CD14-positive monocyte (primary cell): Measurements from ENCODE around the gene AMPD3. TPM values are rescaled to one million over a fixed set of nuclear protein-coding genes. Genes with fewer than 3 reads are reported as not detected.

Source experiments
- DNase-seq, 3 donors: peaks; one replicate each; pipeline ENCODE4 v3.0.0-alpha.2; 2011 to 2022
- H2AFZ ChIP-seq: 2 replicates; pipeline ENCODE4 v1.6.0; 2012; ENCODE audit warnings: mild to moderate bottlenecking, low read depth, low read length, inconsistent platforms; ENCODE audit not compliant: insufficient read depth, poor library complexity, severe bottlenecking
- H3K27ac ChIP-seq, 2 donors: 1 replicate in 1 of 2; 2 replicates in 1 of 2; pipeline ENCODE4 v1.5.1; 2012 to 2013; ENCODE audit warnings: low read length in 2 of 2, control low read depth in 1 of 2, inconsistent platforms in 1 of 2, low read depth in 1 of 2, mild to moderate bottlenecking in 1 of 2
- H3K27me3 ChIP-seq, 2 donors: one replicate each; pipeline versions ENCODE4 v1.6.0 to v1.6.1; 2011 to 2013; ENCODE audit warnings: low read length in 2 of 2; ENCODE audit not compliant: control insufficient read depth in 2 of 2, insufficient read depth in 2 of 2
- H3K36me3 ChIP-seq, 2 donors: replicated peaks in 1 of 2; 1 replicate in 1 of 2; 2 replicates in 1 of 2; pipeline versions ENCODE4 v1.5.1 to v1.6.1; 2012 to 2013; ENCODE audit warnings: low read length in 2 of 2, control low read depth in 1 of 2, inconsistent platforms in 1 of 2, mild to moderate bottlenecking in 1 of 2; ENCODE audit not compliant: insufficient read depth in 2 of 2, control insufficient read depth in 1 of 2
- H3K4me1 ChIP-seq, 2 donors: 1 replicate in 1 of 2; 2 replicates in 1 of 2; pipeline versions ENCODE4 v1.5.1 to v1.6.1; 2012 to 2013; ENCODE audit warnings: low read length in 2 of 2, control low read depth in 1 of 2, inconsistent platforms in 1 of 2, mild to moderate bottlenecking in 1 of 2, moderate library complexity in 1 of 2; ENCODE audit not compliant: insufficient read depth in 2 of 2, control insufficient read depth in 1 of 2
- H3K4me2 ChIP-seq: replicated peaks from 2 replicates; pipeline ENCODE3; 2012; ENCODE audit warnings: low read length, moderate library complexity, mild to moderate bottlenecking; ENCODE audit not compliant: poor library complexity, severe bottlenecking; ENCODE audit errors: extremely low read depth
- H3K4me3 ChIP-seq, 3 experiments: fragments of 200-600 bp in 1 of 3; sonication (generic) in 1 of 3; replicated peaks in 1 of 3; 1 replicate in 2 of 3; 2 replicates in 1 of 3; pipeline ENCODE4 v1.5.1; 2011 to 2013; ENCODE audit warnings: low read length in 3 of 3, mild to moderate bottlenecking in 3 of 3, control low read depth in 2 of 3, low read depth in 2 of 3, inconsistent platforms in 1 of 3, moderate library complexity in 1 of 3
- H3K79me2 ChIP-seq: 2 replicates; pipeline ENCODE4 v1.6.0; 2012; ENCODE audit warnings: mild to moderate bottlenecking, control low read depth, inconsistent platforms, low read length, moderate library complexity; ENCODE audit not compliant: insufficient read depth
- H3K9ac ChIP-seq: 2 replicates; pipeline ENCODE4 v1.6.0; 2017; ENCODE audit warnings: low read length, mild to moderate bottlenecking; ENCODE audit not compliant: insufficient read depth, poor library complexity, severe bottlenecking
- H3K9me3 ChIP-seq, 2 donors: replicated peaks in 1 of 2; 1 replicate in 1 of 2; 2 replicates in 1 of 2; pipeline versions ENCODE4 v1.5.1 to v1.6.1; 2012 to 2013; ENCODE audit warnings: low read length in 2 of 2, control low read depth in 1 of 2; ENCODE audit not compliant: control insufficient read depth in 1 of 2, insufficient read depth in 1 of 2
- H4K20me1 ChIP-seq: 2 replicates; pipeline ENCODE4 v1.6.0; 2012; ENCODE audit warnings: mild to moderate bottlenecking, low read length, control low read depth, moderate library complexity; ENCODE audit not compliant: insufficient read depth
- H3K27ac Mint-ChIP-seq, 7 donors: one replicate each; pipeline ENCODE4 v1.8.0; 2020; ENCODE audit warnings: mild to moderate bottlenecking in 7 of 7, mixed read lengths in 7 of 7, moderate library complexity in 6 of 7, inconsistent platforms in 2 of 7
- H3K27me3 Mint-ChIP-seq, 3 donors: one replicate each; pipeline ENCODE4 v1.8.0; 2021 to 2022; ENCODE audit warnings: low read depth in 3 of 3, mild to moderate bottlenecking in 3 of 3, mixed read lengths in 3 of 3, moderate library complexity in 3 of 3, inconsistent platforms in 1 of 3
- H3K36me3 Mint-ChIP-seq, 2 donors: one replicate each; pipeline ENCODE4 v1.8.0; 2020; ENCODE audit warnings: mixed read lengths in 2 of 2, inconsistent platforms in 1 of 2, mild to moderate bottlenecking in 1 of 2
- H3K4me1 Mint-ChIP-seq: one replicate; pipeline ENCODE4 v1.8.0; 2020; ENCODE audit warnings: mild to moderate bottlenecking, mixed read lengths
- H3K4me3 Mint-ChIP-seq, 2 donors: one replicate each; pipeline ENCODE4 v1.8.0; 2020; ENCODE audit warnings: mild to moderate bottlenecking in 2 of 2, mixed read lengths in 2 of 2, moderate library complexity in 1 of 2
- H3K9me3 Mint-ChIP-seq, 7 donors: one replicate each; pipeline ENCODE4 v1.8.0; 2020 to 2022; ENCODE audit warnings: mixed read lengths in 7 of 7, mild to moderate bottlenecking in 6 of 7, moderate library complexity in 6 of 7, inconsistent platforms in 2 of 7
- CTCF ChIP-seq: fragments of 200-600 bp; IDR thresholded peaks from one replicate; pipeline ENCODE4 v1.8.0; 2022; ENCODE audit warnings: antibody characterized with exemption, mild to moderate bottlenecking
- WGBS: methylation state at CpG from one replicate; pipeline ENCODE4 v1.1.5; 2013; ENCODE audit warnings: missing lambda C conversion rate; ENCODE audit not compliant: insufficient coverage; 5-methylcytosine and 5-hydroxymethylcytosine counted together
- intact Hi-C, 2 donors: fragments of 100-400 bp; cut with micrococcal nuclease; formaldehyde crosslinking; loops; one replicate each; pipeline versions ENCODE4 v1.15.0 to v1.15.1; 2023
- polyA plus RNA-seq, 3 donors: library from polyadenylated mRNA; depleted of rRNA in 1 of 3; unstranded in 2 of 3; stranded (reverse) in 1 of 3; fragments of 300-500 nt in 2 of 3; fragments of >200 nt in 1 of 3; fragmentation: Illumina TruSeq in 2 of 3; gene quantifications; 1 replicate in 2 of 3; 2 replicates in 1 of 3; pipeline ENCODE4 v1.2.3, GENCODE V29; 2012 to 2021

Gene AMPD3
- polyA plus RNA-seq, 3 donors, result 10.5 to 24.3 (median 14.3) TPM

- peaks cover 47 to 50% of the 10 kb centered on the region in 2 donors for H3K4me1 ChIP-seq
- Mint-ChIP-seq H3K4me3 (no peak overlapping the region), H3K4me1 (peaks cover 47% of the 10 kb centered on the region), H3K27me3 (peaks cover 0 to 2% (median 0%) of the 10 kb centered on the region in 3 donors), H3K27ac (peak overlapping the region in 4 of 7 donors; percentile 1 to 84 (median 12)), H3K36me3 (peaks cover 49 to 50% of the 10 kb centered on the region in 2 donors), H3K9me3 (peaks cover 0 to 2% (median 0%) of the 10 kb centered on the region in 7 donors)
- intact Hi-C loops, result no loop called here
- 59% methylated on average over 4 of the region's 5 CpGs for WGBS
- no peaks in the 10 kb centered on the region for H3K27me3 ChIP-seq
- H3K27ac ChIP-seq, result no peak overlapping the region
- TF ChIP-seq CTCF, result no peak
- H4K20me1 ChIP-seq, result peaks cover 48% of the 10 kb centered on the region
- no peak overlapping the region for H3K4me3 ChIP-seq
- no peak for DNase-seq
- H3K9ac ChIP-seq, result no peak overlapping the region
- H3K4me2 ChIP-seq, result no peak overlapping the region
- H3K9me3 ChIP-seq, result no peaks in the 10 kb centered on the region
- no peak overlapping the region for H2AFZ ChIP-seq
- H3K36me3 ChIP-seq, result peaks cover 47 to 49% of the 10 kb centered on the region in 2 donors
- peaks cover 75% of the 10 kb centered on the region for H3K79me2 ChIP-seq
Measured at GRCh38 chr11:10460611-10461275, 5.7 kb downstream of the AMPD3 start.

DNA sequence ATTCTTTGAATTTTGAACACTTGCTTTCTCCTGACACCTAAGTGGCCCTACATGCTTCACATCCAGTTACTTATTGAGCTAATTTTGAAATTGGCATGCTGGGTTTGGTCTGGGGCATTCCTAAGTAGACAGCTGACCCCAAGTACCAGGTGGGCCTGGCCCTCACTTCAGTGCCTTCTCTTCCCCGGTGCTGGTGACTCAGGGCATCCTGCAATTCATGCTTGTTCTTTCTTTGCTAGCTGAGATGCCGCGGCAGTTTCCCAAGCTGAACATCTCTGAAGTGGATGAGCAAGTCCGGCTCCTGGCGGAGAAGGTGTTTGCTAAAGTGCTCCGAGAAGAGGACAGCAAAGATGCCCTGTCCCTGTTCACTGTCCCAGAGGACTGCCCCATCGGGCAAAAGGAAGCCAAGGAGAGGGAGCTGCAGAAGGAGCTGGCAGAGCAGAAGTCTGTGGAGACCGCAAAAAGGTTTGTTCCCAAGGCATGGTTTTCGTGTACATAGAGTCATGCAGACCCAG is 6.3 kb downstream of the AMPD3 start:
- 97% methylated on average over 7 of the region's 9 CpGs for WGBS
- Histone ChIP-seq H3K4me3 (no peak overlapping the region), H3K79me2 (peaks cover 69% of the 10 kb centered on the region), H3K9me3 (no peaks in the 10 kb centered on the region), H3K27ac (no peak overlapping the region), H3K4me1 (peaks cover 43 to 44% of the 10 kb centered on the region in 2 donors), H3K36me3 (peaks cover 52 to 55% of the 10 kb centered on the region in 2 donors), H4K20me1 (peaks cover 48% of the 10 kb centered on the region), H2AFZ (no peak overlapping the region), H3K9ac (no peak overlapping the region), H3K4me2 (no peak overlapping the region), H3K27me3 (no peaks in the 10 kb centered on the region)
- peaks cover 54 to 56% of the 10 kb centered on the region in 2 donors for H3K36me3 Mint-ChIP-seq
- intact Hi-C loops, result no loop called here
- no peak for TF ChIP-seq CTCF
- peaks cover 43% of the 10 kb centered on the region for H3K4me1 Mint-ChIP-seq
- peaks cover 0 to 2% (median 0%) of the 10 kb centered on the region in 3 donors for H3K27me3 Mint-ChIP-seq
- no peak overlapping the region for H3K4me3 Mint-ChIP-seq
- peaks cover 0 to 2% (median 0%) of the 10 kb centered on the region in 7 donors for H3K9me3 Mint-ChIP-seq
- no peak overlapping the region for H3K27ac Mint-ChIP-seq
- no peak for DNase-seq
